Stimulated activated CD4-positive, alpha-beta T cell treated with anti-CD3 and anti-CD28 coated beads, Interleukin-15, amount 100 ng/mL, for 1 hour (primary cell): Measurements from ENCODE around the gene PPIP5K2.

ENCODE experiments used
- DNase-seq, 2 donors: peaks; one replicate each; pipeline ENCODE4 v3.0.0-alpha.2; 2020; ENCODE audit warnings: low read depth in 1 of 2, low spot score in 1 of 2

Gene PPIP5K2

DNA sequence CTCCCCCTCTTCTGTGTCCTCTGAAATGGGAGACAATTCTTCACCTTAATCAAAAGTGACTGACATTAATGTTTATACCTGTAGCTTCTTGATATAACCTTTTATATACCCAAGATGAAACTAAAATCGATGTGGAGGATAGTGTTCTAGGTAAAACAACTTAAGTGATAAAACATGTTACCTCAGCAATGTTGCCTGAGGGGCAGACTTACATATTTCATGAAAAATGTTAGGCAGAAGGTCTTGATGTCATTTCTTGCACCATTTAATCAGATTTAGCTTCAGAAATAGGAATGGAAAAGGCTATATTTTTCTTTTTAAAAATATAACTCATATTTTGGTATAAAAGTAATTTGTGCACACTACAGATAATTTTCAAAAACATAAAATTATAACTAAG is 115.8 kb downstream of the PPIP5K2 start:
- no peak for DNase-seq

GRCh38 chr5:103237778-103238177 is 117.7 kb downstream of the PPIP5K2 start:
- no peak for DNase-seq

- no peak for DNase-seq
Observed at GRCh38 chr5:103243665-103244064, 123.6 kb downstream of the PPIP5K2 start.

DNA sequence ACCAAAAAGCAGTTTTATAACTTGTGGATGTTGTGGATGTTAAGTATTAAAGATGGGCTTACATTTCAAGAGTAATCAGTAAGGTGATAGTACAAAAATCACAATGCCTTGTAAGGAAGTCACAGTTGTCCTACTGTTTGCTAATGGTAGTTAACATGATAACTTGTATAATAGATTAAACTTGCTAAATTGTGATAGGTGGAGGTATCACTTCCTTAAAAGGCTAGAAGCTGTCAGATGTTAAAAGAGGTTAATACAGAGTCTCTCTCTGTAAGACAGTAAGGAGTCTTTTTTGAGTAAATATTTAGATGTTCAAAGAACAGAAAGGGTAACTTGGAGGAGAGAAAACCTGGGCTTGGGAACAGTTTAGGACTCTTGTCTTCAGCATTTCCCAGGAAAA is 124.3 kb downstream of the PPIP5K2 start:
- no peak for DNase-seq

- no peak for DNase-seq
Observed at GRCh38 chr5:103245761-103246160, 125.7 kb downstream of the PPIP5K2 start.

GRCh38 chr5:103247118-103247517 is 127.0 kb downstream of the PPIP5K2 start:
- no peak for DNase-seq

GRCh38 chr5:103249068-103249467 is 129.0 kb downstream of the PPIP5K2 start:
- no peak for DNase-seq

- no peak for DNase-seq
Observed at GRCh38 chr5:103254921-103255320, 134.8 kb downstream of the PPIP5K2 start.

GRCh38 chr5:103255691-103256090 is 135.6 kb downstream of the PPIP5K2 start:
- no peak for DNase-seq

- DNase-seq: no peak
Observed at GRCh38 chr5:103256178-103256577, 136.1 kb downstream of the PPIP5K2 start.

DNA sequence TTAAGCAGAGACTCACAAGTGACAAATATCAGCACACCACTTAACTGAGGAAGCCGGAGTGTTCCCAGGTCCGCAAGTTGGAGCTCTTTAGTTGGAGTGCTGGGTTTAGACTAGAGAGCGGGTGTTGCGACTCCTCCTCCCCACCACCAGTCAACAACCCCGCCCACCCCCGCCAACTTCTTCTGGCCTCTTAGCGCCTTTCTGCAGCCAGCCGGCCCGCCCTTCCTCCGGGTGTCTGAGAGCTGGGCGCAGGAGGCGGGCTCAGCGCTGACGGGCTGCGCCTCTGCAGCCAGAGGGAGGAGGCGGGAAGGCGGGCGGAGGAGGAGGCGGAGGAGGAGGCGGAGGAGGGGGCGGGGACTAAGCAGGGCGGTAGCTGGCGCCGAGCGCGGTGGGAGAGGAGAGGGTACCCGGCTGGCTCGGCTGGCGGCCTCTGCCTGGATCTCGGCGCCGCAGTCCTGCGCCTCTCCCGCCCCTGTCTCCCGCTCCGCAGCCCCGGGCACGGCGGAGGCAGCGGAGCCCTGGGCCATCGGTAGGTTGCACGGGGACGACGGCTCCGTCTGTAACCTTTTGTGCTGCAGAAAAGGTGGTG is 138.4 kb downstream of the PPIP5K2 start, which contains the start of gene MACIR:
Gene MACIR (plus strand): TSS at position 396 of the 589 bp plus-strand sequence. CDS start 17,157 bp downstream, outside the sequence.
- DNase-seq: peak; percentile 77 to 83

GRCh38 chr5:103258957-103259704 is 139.0 kb downstream of the PPIP5K2 start:
- peak; percentile 28 to 44 for DNase-seq

GRCh38 chr5:103259705-103260355 is 139.7 kb downstream of the PPIP5K2 start:
- DNase-seq: peak in 1 of 2 donors; percentile 10

- DNase-seq: no peak
Observed at GRCh38 chr5:103260951-103261350, 140.8 kb downstream of the PPIP5K2 start.
